Lower leg skin (tissue), 4 donors: Measurements from ENCODE around the gene PKD1L1. TPM values are rescaled to one million over a fixed set of nuclear protein-coding genes. Genes with fewer than 3 reads are reported as not detected.

Experiments used
- DNase-seq, 2 donors: peaks; one replicate each; pipeline ENCODE4 v3.0.0-alpha.2; 2019; ENCODE audit warnings: low spot score in 2 of 2
- H3K4me3 ChIP-seq: fragments of 200-600 bp; sonication (generic); 2 replicates; pipeline ENCODE4 v1.5.1; 2017; ENCODE audit warnings: mild to moderate bottlenecking, low read depth; ENCODE audit not compliant: poor library complexity, severe bottlenecking
- CTCF ChIP-seq, 3 donors: fragments of 450-650 bp; IDR thresholded peaks; one replicate each; pipeline ENCODE4 v1.5.1; 2016; ENCODE audit warnings: antibody characterized with exemption in 3 of 3, mild to moderate bottlenecking in 3 of 3, moderate library complexity in 2 of 3
- POLR2A ChIP-seq, 2 donors: fragments of 450-650 bp; IDR thresholded peaks; one replicate each; pipeline ENCODE4 v1.6.1; 2016 to 2017; ENCODE audit warnings: antibody characterized with exemption in 2 of 2, mild to moderate bottlenecking in 1 of 2, moderate library complexity in 1 of 2
- whole genome bisulfite sequencing, 2 donors: methylation state at CpG; one replicate each; pipeline ENCODE4 v1.1.5; 2018; 5-methylcytosine and 5-hydroxymethylcytosine counted together
- intact Hi-C: fragments of 100-400 bp; cut with DNase I; formaldehyde crosslinking; loops from one replicate; pipeline ENCODE4 v1.15.0; 2023; ENCODE audit warnings: low total_unique reads
- total RNA-seq, 4 donors: library from RNA; depleted of rRNA; stranded (reverse); fragments of >200 nt; gene quantifications; one replicate each; pipeline ENCODE4 v1.1.0, GENCODE V29; 2016

The PKD1L1 gene
- total RNA-seq, 4 donors from 2014 or later, result 0.04 to 0.12 (median 0.07) TPM

- H3K4me3 ChIP-seq, result no peak overlapping the region
- intact Hi-C loops, result loop anchor here (5.0 to 10.0 kb wide), 2 partner anchors 372 to 549 kb away; no protein-coding TSS in a partner anchor
- peak; percentile 39 to 85 for DNase-seq
- no peak for TF ChIP-seq POLR2A (IDR thresholded peaks at IDR 0.05)
- no peak for TF ChIP-seq CTCF (IDR thresholded peaks at IDR 0.05)
- 49 to 57% methylated on average over 4 of the region's 4 CpGs for WGBS, 2 donors
These were observed 131.6 kb downstream of the PKD1L1 start for GRCh38 chr7:47816647-47817046.

GRCh38 chr7:47815867-47816266 lies 132.4 kb downstream of the PKD1L1 start:
- intact Hi-C loops, result loop anchor here (5.0 to 10.0 kb wide), 2 partner anchors 371 to 549 kb away; no protein-coding TSS in a partner anchor

GRCh38 chr7:47814905-47815613 lies 133.2 kb downstream of the PKD1L1 start:
- TF ChIP-seq POLR2A (IDR thresholded peaks at IDR 0.05), result no peak
- no peak for TF ChIP-seq CTCF (IDR thresholded peaks at IDR 0.05)
- intact Hi-C loops, result loop anchor here (5.0 to 10.0 kb wide), 2 partner anchors 370 to 548 kb away; no protein-coding TSS in a partner anchor
- 81 to 86% methylated on average over 11 of the region's 11 CpGs for WGBS, 2 donors
- peak in 1 of 2 donors; percentile 36 for DNase-seq
- no peak overlapping the region for H3K4me3 ChIP-seq

More at GRCh38 chr7:47815867-47816266, 132.4 kb downstream of the PKD1L1 start:
- no peak for TF ChIP-seq CTCF (IDR thresholded peaks at IDR 0.05)
- no peak for TF ChIP-seq POLR2A (IDR thresholded peaks at IDR 0.05)
- DNase-seq, result peak in 1 of 2 donors; percentile 76
- H3K4me3 ChIP-seq, result no peak overlapping the region
- WGBS, 2 donors, result 91 to 92% methylated on average over 9 of the region's 9 CpGs

- TF ChIP-seq CTCF (IDR thresholded peaks at IDR 0.05) (no peak), POLR2A (IDR thresholded peaks at IDR 0.05) (no peak)
- intact Hi-C loops, result loop anchor here (10.0 kb wide), 1 partner anchor 369 kb away; no protein-coding TSS in a partner anchor
- H3K4me3 ChIP-seq, result no peak overlapping the region
- 79 to 80% methylated on average over 10 of the region's 10 CpGs for WGBS, 2 donors
- DNase-seq, result peak in 1 of 2 donors; percentile 78
These were observed 134.5 kb downstream of the PKD1L1 start for GRCh38 chr7:47813620-47814260.

GRCh38 chr7:47812429-47813136 lies 135.7 kb downstream of the PKD1L1 start:
- TF ChIP-seq POLR2A (IDR thresholded peaks at IDR 0.05) (no peak), CTCF (IDR thresholded peaks at IDR 0.05) (no peak)
- WGBS, 2 donors, result 88 to 93% methylated on average over 16 of the region's 16 CpGs
- peak in 1 of 2 donors; percentile 71 for DNase-seq
- intact Hi-C loops, result loop anchor here (10.0 kb wide), 1 partner anchor 368 kb away; no protein-coding TSS in a partner anchor
- no peak overlapping the region for H3K4me3 ChIP-seq
